DND-41 (cell line): ENCODE data around the gene NBAS.
"Not testable (repeated sequence)": the region's sequence is repeated elsewhere in the genome, so short reads cannot be mapped to it uniquely, and the experiment has no call there.

Source experiments
- ATAC-seq: fragments of 200-7000 bp; cut with Tn5 transposase; 3 replicates; pipeline ENCODE4 v1.9.1; 2021; ENCODE audit warnings: low read depth; ENCODE audit not compliant: insufficient read depth
- DNase-seq: peaks from one replicate; pipeline ENCODE4 v3.0.0-alpha.2; 2020
- H2AFZ ChIP-seq: 2 replicates; pipeline ENCODE4 v1.6.0; 2012; ENCODE audit warnings: low read depth, low read length
- H3K27ac ChIP-seq: 2 replicates; pipeline ENCODE4 v1.5.1; 2012; ENCODE audit warnings: low read length, inconsistent platforms
- H3K27me3 ChIP-seq: fragments of 200-600 bp; sonication (generic); 2 replicates; pipeline ENCODE4 v1.6.0; 2012; ENCODE audit warnings: low read length, mild to moderate bottlenecking, inconsistent platforms; ENCODE audit not compliant: insufficient read depth, poor library complexity
- H3K36me3 ChIP-seq: 2 replicates; pipeline ENCODE4 v1.5.1; 2012; ENCODE audit warnings: low read length, inconsistent platforms; ENCODE audit not compliant: insufficient read depth
- H3K4me1 ChIP-seq: 2 replicates; pipeline ENCODE4 v1.5.1; 2012; ENCODE audit warnings: mild to moderate bottlenecking, low read length; ENCODE audit not compliant: insufficient read depth
- H3K4me2 ChIP-seq: 2 replicates; pipeline ENCODE4 v1.6.0; 2012; ENCODE audit warnings: mild to moderate bottlenecking, moderate library complexity, low read length, inconsistent platforms; ENCODE audit not compliant: insufficient read depth
- H3K4me3 ChIP-seq, 2 experiments: fragments of 200-600 bp in 1 of 2; shearing (Covaris generic) in 1 of 2; 2 replicates each; pipeline ENCODE4 v1.5.1; 2012 to 2016; ENCODE audit warnings: inconsistent platforms in 2 of 2, low read length in 2 of 2, mild to moderate bottlenecking in 2 of 2, low read depth in 1 of 2, moderate library complexity in 1 of 2
- H3K79me2 ChIP-seq: 2 replicates; pipeline ENCODE4 v1.6.0; 2012; ENCODE audit warnings: low read length, inconsistent platforms; ENCODE audit not compliant: insufficient read depth
- H3K9ac ChIP-seq: 2 replicates; pipeline ENCODE4 v1.6.0; 2012; ENCODE audit warnings: low read depth, mild to moderate bottlenecking, inconsistent platforms, low read length, moderate library complexity
- H3K9me3 ChIP-seq: 2 replicates; pipeline ENCODE4 v1.5.1; 2012; ENCODE audit warnings: low read length, moderate library complexity, mild to moderate bottlenecking, inconsistent platforms; ENCODE audit not compliant: insufficient read depth, severe bottlenecking
- H4K20me1 ChIP-seq: 2 replicates; pipeline ENCODE4 v1.6.0; 2012; ENCODE audit warnings: low read length; ENCODE audit not compliant: insufficient read depth
- CTCF ChIP-seq: IDR thresholded peaks from 2 replicates; pipeline ENCODE4 v1.5.1; 2012; ENCODE audit warnings: borderline replicate concordance, low read length, moderate library complexity, mild to moderate bottlenecking; ENCODE audit not compliant: poor library complexity, severe bottlenecking; ENCODE audit errors: extremely low read depth
- EZH2 ChIP-seq: IDR thresholded peaks from 3 replicates; pipeline ENCODE4 v1.6.1; 2012; ENCODE audit warnings: borderline replicate concordance, low read depth, mild to moderate bottlenecking, moderate library complexity, low read length, inconsistent platforms; ENCODE audit not compliant: severe bottlenecking

NBAS gene

GRCh38 chr2:15544227-15544626 is 16.9 kb downstream of the NBAS start:
- Histone ChIP-seq H4K20me1 (no peaks in the 10 kb centered on the region), H3K4me3 (no peak overlapping the region), H3K4me2 (no peak overlapping the region), H3K4me1 (no peaks in the 10 kb centered on the region), H3K79me2 (no peaks in the 10 kb centered on the region), H3K27ac (no peak overlapping the region), H3K27me3 (no peaks in the 10 kb centered on the region), H3K9ac (no peak overlapping the region), H2AFZ (no peak overlapping the region), H3K9me3 (no peaks in the 10 kb centered on the region), H3K36me3 (peaks cover 7% of the 10 kb centered on the region)
- ATAC-seq (no peak), DNase-seq (no peak)
- TF ChIP-seq CTCF, result no peak
- TF ChIP-seq EZH2, result no peak

- H3K79me2 ChIP-seq, result no peaks in the 10 kb centered on the region
- no peak overlapping the region for H2AFZ ChIP-seq
- ATAC-seq (no peak), DNase-seq (no peak)
- no peaks in the 10 kb centered on the region for H4K20me1 ChIP-seq
- TF ChIP-seq CTCF (no peak), EZH2 (no peak)
- H3K4me3 ChIP-seq, result no peak overlapping the region
- no peaks in the 10 kb centered on the region for H3K9me3 ChIP-seq
- H3K27ac ChIP-seq, result no peak overlapping the region
- H3K36me3 ChIP-seq, result no peaks in the 10 kb centered on the region
- no peak overlapping the region for H3K9ac ChIP-seq
- no peak overlapping the region for H3K4me2 ChIP-seq
- H3K27me3 ChIP-seq, result no peaks in the 10 kb centered on the region
- no peaks in the 10 kb centered on the region for H3K4me1 ChIP-seq
These were observed 17.6 kb downstream of the NBAS start for GRCh38 chr2:15543541-15543940.

DNA sequence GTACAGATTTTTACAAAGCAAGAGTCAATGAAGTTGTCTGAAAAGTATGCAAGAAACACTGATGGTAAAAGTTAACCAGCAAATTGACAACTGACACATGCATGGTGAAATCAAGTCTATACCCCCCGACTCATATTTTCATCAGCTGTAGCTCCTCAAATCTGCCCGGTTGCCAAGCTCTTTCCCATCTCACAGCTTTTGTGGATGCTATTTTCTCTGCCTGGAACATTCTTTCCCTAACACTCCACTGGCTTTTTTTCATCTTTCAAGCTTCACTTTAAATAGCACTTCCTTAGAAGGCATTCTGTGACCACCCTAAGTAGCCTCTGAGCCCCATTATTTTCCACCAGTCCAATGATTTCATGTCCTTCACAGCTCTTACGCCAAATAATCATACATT is 18.1 kb downstream of the NBAS start:
- TF ChIP-seq CTCF (no peak), EZH2 (no peak)
- no peak for DNase-seq
- no peaks in the 10 kb centered on the region for H3K4me1 ChIP-seq
- no peak overlapping the region for H3K4me2 ChIP-seq
- H3K9ac ChIP-seq, result no peak overlapping the region
- no peaks in the 10 kb centered on the region for H3K27me3 ChIP-seq
- no peak overlapping the region for H3K27ac ChIP-seq
- ATAC-seq, result no peak
- no peak overlapping the region for H3K4me3 ChIP-seq
- no peaks in the 10 kb centered on the region for H3K36me3 ChIP-seq
- H4K20me1 ChIP-seq, result no peaks in the 10 kb centered on the region
- H3K9me3 ChIP-seq, result no peaks in the 10 kb centered on the region
- no peaks in the 10 kb centered on the region for H3K79me2 ChIP-seq
- no peak overlapping the region for H2AFZ ChIP-seq

DNA sequence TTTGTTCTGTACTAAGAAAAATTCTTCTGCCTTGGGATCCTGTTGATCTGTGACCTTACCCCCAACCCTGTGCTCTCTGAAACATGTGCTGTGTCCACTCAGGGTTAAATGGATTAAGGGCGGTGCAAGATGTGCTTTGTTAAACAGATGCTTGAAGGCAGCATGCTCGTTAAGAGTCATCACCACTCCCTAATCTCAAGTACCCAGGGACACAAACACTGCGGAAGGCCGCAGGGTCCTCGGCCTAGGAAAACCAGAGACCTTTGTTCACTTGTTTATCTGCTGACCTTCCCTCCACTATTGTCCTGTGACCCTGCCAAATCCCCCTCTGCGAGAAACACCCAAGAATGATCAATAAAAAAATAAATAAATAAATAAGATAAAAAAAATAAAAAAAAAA is 18.9 kb downstream of the NBAS start:
- H4K20me1 ChIP-seq, H3K79me2 ChIP-seq, H3K4me1 ChIP-seq, H3K36me3 ChIP-seq, H3K4me2 ChIP-seq, H3K27me3 ChIP-seq, H3K9ac ChIP-seq, H3K9me3 ChIP-seq, H2AFZ ChIP-seq, H3K27ac ChIP-seq, H3K4me3 ChIP-seq, DNase-seq, ATAC-seq: not testable (repeated sequence)

DNA sequence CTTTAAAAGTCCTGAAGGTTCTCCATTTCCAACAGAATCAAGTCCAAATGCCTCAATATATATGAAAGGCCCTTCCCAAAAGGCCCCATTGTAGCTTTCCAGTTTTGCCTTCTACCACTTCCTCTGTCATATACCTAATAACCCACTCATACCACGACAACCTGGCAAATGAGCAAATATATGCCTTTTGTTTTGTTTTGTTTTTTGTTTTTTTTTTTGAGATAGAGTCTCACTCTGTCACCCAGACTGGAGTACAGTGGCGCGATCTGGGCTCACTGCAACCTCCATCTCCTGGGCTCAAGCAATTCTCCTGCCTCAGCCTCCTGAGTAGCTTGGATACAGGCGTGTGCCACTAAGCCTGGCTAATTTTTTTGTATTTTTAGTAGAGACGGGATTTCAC is 20.6 kb downstream of the NBAS start:
- H3K9me3 ChIP-seq, H3K4me3 ChIP-seq, H3K4me2 ChIP-seq, H3K27ac ChIP-seq, H3K79me2 ChIP-seq, DNase-seq, H3K9ac ChIP-seq, H2AFZ ChIP-seq, H4K20me1 ChIP-seq, H3K36me3 ChIP-seq, H3K4me1 ChIP-seq, H3K27me3 ChIP-seq, ATAC-seq: not testable (repeated sequence)
